Neuronal stem cell (in vitro differentiated cells): Measurements from ENCODE around the gene IGFBP2.

Experiments
- DNase-seq: peaks from one replicate; pipeline ENCODE4 v3.0.0-alpha.2; 2013; ENCODE audit warnings: low spot score
- H2AFZ ChIP-seq: one replicate; pipeline ENCODE4 v1.6.1; 2013; ENCODE audit warnings: mild to moderate bottlenecking, low read length, inconsistent platforms
- H2AK5ac ChIP-seq: 2 replicates; pipeline ENCODE4 v1.6.1; 2013; ENCODE audit warnings: low read depth, mild to moderate bottlenecking, inconsistent platforms, low read length, moderate library complexity, mixed read lengths
- H2BK120ac ChIP-seq: 2 replicates; pipeline ENCODE4 v1.6.1; 2013; ENCODE audit warnings: low read depth, mild to moderate bottlenecking, inconsistent platforms, low read length, moderate library complexity, mixed read lengths
- H2BK12ac ChIP-seq: one replicate; pipeline ENCODE4 v1.6.1; 2013; ENCODE audit warnings: low read length, inconsistent platforms
- H2BK15ac ChIP-seq: 2 replicates; pipeline ENCODE4 v1.6.1; 2013; ENCODE audit warnings: mild to moderate bottlenecking, low read length, inconsistent platforms, mixed read lengths
- H2BK5ac ChIP-seq: one replicate; pipeline ENCODE4 v1.6.1; 2013; ENCODE audit warnings: inconsistent platforms, mild to moderate bottlenecking, low read length, moderate library complexity
- H3K14ac ChIP-seq: one replicate; pipeline ENCODE4 v1.6.1; 2013; ENCODE audit warnings: low read length, inconsistent platforms
- H3K18ac ChIP-seq: 2 replicates; pipeline ENCODE4 v1.6.1; 2013; ENCODE audit warnings: low read length, inconsistent platforms
- H3K23ac ChIP-seq: 2 replicates; pipeline ENCODE4 v1.6.1; 2013; ENCODE audit warnings: low read depth, mild to moderate bottlenecking, mixed read lengths, low read length, inconsistent platforms; ENCODE audit not compliant: poor library complexity
- H3K27ac ChIP-seq: replicated peaks from 3 replicates; pipeline ENCODE4 v1.5.1; 2013; ENCODE audit warnings: low read length, inconsistent platforms
- H3K27me3 ChIP-seq, 3 experiments: 2 replicates each; pipeline ENCODE4 v1.6.1; 2013; ENCODE audit warnings: low read length in 3 of 3, mild to moderate bottlenecking in 2 of 3, inconsistent platforms in 1 of 3, low read depth in 1 of 3, mixed read lengths in 1 of 3, moderate library complexity in 1 of 3; ENCODE audit not compliant: control insufficient read depth in 3 of 3, insufficient read depth in 3 of 3
- H3K36me3 ChIP-seq, 2 donors: replicated peaks in 1 of 2; 2 replicates each; pipeline ENCODE4 v1.6.1; 2013; ENCODE audit warnings: low read length in 2 of 2; ENCODE audit not compliant: control insufficient read depth in 2 of 2, insufficient read depth in 2 of 2
- H3K4ac ChIP-seq: 2 replicates; pipeline ENCODE4 v1.6.1; 2013; ENCODE audit warnings: inconsistent platforms, mild to moderate bottlenecking, low read length, moderate library complexity
- H3K4me1 ChIP-seq, 2 donors: 1 replicate in 1 of 2; 2 replicates in 1 of 2; pipeline ENCODE4 v1.6.1; 2013; ENCODE audit warnings: low read length in 2 of 2, low read depth in 1 of 2; ENCODE audit not compliant: control insufficient read depth in 2 of 2, insufficient read depth in 1 of 2
- H3K4me2 ChIP-seq: one replicate; pipeline ENCODE4 v1.6.1; 2013; ENCODE audit warnings: mild to moderate bottlenecking, low read length, inconsistent platforms; ENCODE audit not compliant: insufficient read depth, poor library complexity, severe bottlenecking
- H3K4me3 ChIP-seq, 2 donors: 2 replicates each; pipeline ENCODE4 v1.5.1; 2013; ENCODE audit warnings: low read length in 2 of 2, mild to moderate bottlenecking in 2 of 2, inconsistent platforms in 1 of 2, moderate library complexity in 1 of 2
- H3K79me1 ChIP-seq: one replicate; pipeline ENCODE4 v1.6.1; 2013; ENCODE audit warnings: low read depth, mild to moderate bottlenecking, inconsistent platforms, low read length, moderate library complexity
- H3K9ac ChIP-seq: one replicate; pipeline ENCODE4 v1.6.1; 2013; ENCODE audit warnings: mild to moderate bottlenecking, low read depth, low read length, inconsistent platforms; ENCODE audit not compliant: poor library complexity
- H3K9me3 ChIP-seq, 2 donors: replicated peaks in 1 of 2; 2 replicates each; pipeline versions ENCODE3 to v1.6.1; 2013; ENCODE audit warnings: low read length in 2 of 2, mild to moderate bottlenecking in 2 of 2, inconsistent platforms in 1 of 2, low read depth in 1 of 2, mixed read lengths in 1 of 2, moderate library complexity in 1 of 2; ENCODE audit not compliant: control insufficient read depth in 2 of 2, insufficient read depth in 1 of 2
- H4K8ac ChIP-seq: one replicate; pipeline ENCODE4 v1.6.1; 2013; ENCODE audit warnings: low read depth, mild to moderate bottlenecking, inconsistent platforms, low read length, moderate library complexity
- H4K91ac ChIP-seq: one replicate; pipeline ENCODE4 v1.6.1; 2013; ENCODE audit warnings: low read length, low read depth, mild to moderate bottlenecking, inconsistent platforms; ENCODE audit not compliant: poor library complexity
- WGBS, 2 donors: extraction: QIAGEN DNeasy Blood & Tissue Kit; methylation state at CpG; one replicate each; pipeline ENCODE4 v1.1.7; 2013; ENCODE audit warnings: missing lambda C conversion rate in 2 of 2, mixed read lengths in 1 of 2; ENCODE audit not compliant: insufficient read length in 2 of 2, insufficient replicate concordance in 1 of 2; ENCODE audit errors: extremely low coverage in 2 of 2; 5-methylcytosine and 5-hydroxymethylcytosine counted together

IGFBP2 gene

DNA sequence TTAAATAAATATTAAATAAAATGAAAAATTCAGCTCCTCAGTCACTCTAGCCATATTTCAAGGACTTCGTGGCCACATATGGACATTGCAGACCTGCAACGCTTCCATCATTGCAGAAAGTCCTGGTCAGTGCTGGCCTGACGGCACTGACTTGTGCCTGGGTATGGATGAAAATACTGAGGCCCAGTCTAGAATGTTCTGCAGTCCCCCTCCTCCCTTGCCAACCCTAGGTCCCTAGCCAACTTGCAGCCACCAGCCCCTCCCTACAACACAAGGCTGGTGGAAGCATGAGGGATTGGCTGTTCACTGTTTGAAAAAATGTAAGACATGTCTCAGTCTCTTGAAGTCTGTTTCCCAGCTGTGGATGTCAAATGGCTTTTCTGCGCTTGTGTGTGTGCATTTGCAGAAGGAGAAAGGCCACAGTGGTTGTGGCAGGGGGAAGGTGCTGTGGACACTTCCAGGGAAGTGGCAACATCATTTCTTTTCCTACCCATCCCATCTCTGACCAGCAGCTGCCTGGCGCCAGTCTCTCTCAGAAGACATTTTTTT, 52.2 kb downstream of the IGFBP2 start:
- no peak overlapping the region for H4K91ac ChIP-seq
- H2BK5ac ChIP-seq = no peak overlapping the region
- peak overlapping the region; percentile 21 for H3K27ac ChIP-seq
- no peak overlapping the region for H3K14ac ChIP-seq
- WGBS, 2 donors = no CpG with 5 or more reads among the region's 5 CpGs
- H2AFZ ChIP-seq = no peak overlapping the region
- no peak for DNase-seq
- peaks cover 0 to 2% of the 10 kb centered on the region in 2 donors for H3K9me3 ChIP-seq
- no peak overlapping the region for H4K8ac ChIP-seq
- no peak overlapping the region for H3K4me2 ChIP-seq
- no peak overlapping the region for H3K23ac ChIP-seq
- peaks cover 11% of the 10 kb centered on the region for H3K79me1 ChIP-seq
- H3K4me3 ChIP-seq = no peak overlapping the region
- no peak overlapping the region for H2AK5ac ChIP-seq
- H3K4ac ChIP-seq = no peak overlapping the region
- no peak overlapping the region for H3K9ac ChIP-seq
- H2BK15ac ChIP-seq = no peak overlapping the region
- H3K4me1 ChIP-seq = peaks cover 11 to 28% of the 10 kb centered on the region in 2 donors
- no peaks in the 10 kb centered on the region for H3K27me3 ChIP-seq
- H3K36me3 ChIP-seq = peaks cover 53 to 89% of the 10 kb centered on the region in 2 donors
- H2BK12ac ChIP-seq = no peak overlapping the region
- no peak overlapping the region for H3K18ac ChIP-seq
- no peak overlapping the region for H2BK120ac ChIP-seq

DNA sequence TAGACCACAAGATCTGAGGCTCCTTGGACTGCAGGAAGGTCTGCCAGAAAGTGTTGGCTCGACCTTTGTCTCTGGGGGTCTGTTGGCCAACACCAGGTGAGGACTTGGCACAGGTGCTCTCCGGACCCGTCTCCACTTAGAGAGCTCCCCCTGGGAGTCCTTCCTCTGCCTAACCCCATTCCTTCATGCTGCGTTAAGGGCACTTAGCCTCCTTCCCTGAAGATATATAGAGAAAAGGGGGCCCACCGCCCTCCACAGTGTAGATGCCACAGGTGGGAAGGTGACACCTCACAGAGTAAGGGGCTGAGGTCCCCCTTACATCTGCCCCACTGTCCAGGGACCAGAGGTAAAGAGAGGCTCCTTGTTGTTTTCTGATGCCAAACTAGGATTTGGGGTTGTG, 53.9 kb downstream of the IGFBP2 start:
- no CpG with 5 or more reads among the region's 5 CpGs for WGBS, 2 donors
- Histone ChIP-seq H2BK5ac (no peak overlapping the region), H2BK12ac (no peak overlapping the region), H3K4me2 (no peak overlapping the region), H3K4me1 (peaks cover 17 to 23% of the 10 kb centered on the region in 2 donors), H3K36me3 (peaks cover 40 to 75% of the 10 kb centered on the region in 2 donors), H3K18ac (peak overlapping the region; percentile 22), H4K8ac (no peak overlapping the region), H3K27ac (no peak overlapping the region), H2BK120ac (no peak overlapping the region), H3K79me1 (peaks cover 10% of the 10 kb centered on the region), H3K27me3 (no peaks in the 10 kb centered on the region), H3K4ac (no peak overlapping the region), H2AFZ (no peak overlapping the region), H3K9ac (no peak overlapping the region), H3K4me3 (no peak overlapping the region), H2AK5ac (no peak overlapping the region), H3K14ac (peak overlapping the region; percentile 56), H3K23ac (no peak overlapping the region), H4K91ac (no peak overlapping the region), H2BK15ac (no peak overlapping the region), H3K9me3 (peaks cover 0 to 2% of the 10 kb centered on the region in 2 donors)
- DNase-seq = no peak

DNA sequence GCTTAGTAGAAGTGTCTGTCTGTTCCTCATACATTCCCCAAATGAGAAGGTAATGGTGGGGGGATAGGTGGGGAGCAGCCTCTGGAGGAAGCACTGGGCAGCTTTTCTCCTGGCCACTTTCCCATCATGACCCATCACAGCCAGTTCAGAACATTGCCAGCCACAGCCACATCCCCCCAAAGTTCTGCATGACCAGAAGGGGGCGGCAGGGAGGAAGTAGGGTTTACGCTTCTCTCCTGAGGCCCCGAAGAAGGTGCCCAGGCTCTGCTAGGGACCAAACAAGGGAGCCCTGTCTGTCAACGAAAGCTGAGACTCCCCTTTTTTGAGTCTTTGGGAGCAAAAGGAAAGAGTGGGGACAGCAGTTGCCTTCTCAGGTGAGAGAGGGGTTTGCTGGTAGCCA, 54.4 kb downstream of the IGFBP2 start:
- Histone ChIP-seq H3K14ac (no peak overlapping the region), H3K9me3 (peaks cover 0 to 2% of the 10 kb centered on the region in 2 donors), H3K4me2 (no peak overlapping the region), H2AFZ (no peak overlapping the region), H2BK15ac (no peak overlapping the region), H2BK120ac (no peak overlapping the region), H3K36me3 (peaks cover 40 to 71% of the 10 kb centered on the region in 2 donors), H3K4me1 (peaks cover 16 to 22% of the 10 kb centered on the region in 2 donors), H3K27ac (no peak overlapping the region), H2BK12ac (no peak overlapping the region), H3K4ac (no peak overlapping the region), H2AK5ac (no peak overlapping the region), H4K8ac (no peak overlapping the region), H2BK5ac (no peak overlapping the region), H3K4me3 (no peak overlapping the region), H3K23ac (no peak overlapping the region), H3K27me3 (no peaks in the 10 kb centered on the region), H3K18ac (peak overlapping the region; percentile 68), H3K79me1 (peaks cover 10% of the 10 kb centered on the region), H3K9ac (no peak overlapping the region), H4K91ac (no peak overlapping the region)
- no CpG with 5 or more reads among the region's 4 CpGs for WGBS, 2 donors
- DNase-seq = no peak

DNA sequence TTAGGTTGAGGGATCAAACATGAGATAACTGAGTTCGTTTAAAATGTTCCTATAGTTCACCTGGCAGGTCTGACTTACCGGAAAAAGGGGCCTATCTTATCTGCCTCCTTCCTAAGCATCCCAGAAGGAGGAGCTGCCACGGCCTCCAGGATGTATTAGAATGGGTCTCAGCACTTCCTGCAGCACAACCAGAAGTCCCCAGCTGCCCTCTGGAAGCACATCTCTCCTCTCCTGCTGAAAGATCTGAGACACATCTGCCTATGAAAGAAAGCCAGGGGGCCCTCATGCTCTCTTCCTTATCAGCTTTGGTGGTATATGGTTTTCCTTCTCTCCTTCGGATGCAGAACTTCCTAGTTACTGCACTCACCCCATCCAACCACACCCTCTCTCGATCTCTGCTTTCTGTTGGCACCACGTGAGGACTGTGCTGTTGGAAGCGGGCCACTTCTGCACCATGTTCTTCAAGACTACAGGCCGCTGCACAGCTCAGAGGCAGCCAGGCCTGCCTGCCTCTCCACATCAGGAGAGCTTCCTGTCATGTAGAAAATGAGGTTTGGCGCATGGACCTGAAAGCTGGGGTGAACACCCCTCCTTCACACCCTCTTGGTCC, 55.6 kb downstream of the IGFBP2 start:
- no peak overlapping the region for H2BK15ac ChIP-seq
- no peak overlapping the region for H3K14ac ChIP-seq
- H3K36me3 ChIP-seq = peaks cover 35 to 62% of the 10 kb centered on the region in 2 donors
- no peak overlapping the region for H2BK120ac ChIP-seq
- no peak overlapping the region for H2BK12ac ChIP-seq
- no peak overlapping the region for H3K9ac ChIP-seq
- no peak for DNase-seq
- no peak overlapping the region for H3K4me3 ChIP-seq
- peaks cover 9% of the 10 kb centered on the region for H3K79me1 ChIP-seq
- peak overlapping the region; percentile 45 for H4K8ac ChIP-seq
- H3K27ac ChIP-seq = peak overlapping the region; percentile 29
- no peak overlapping the region for H3K4me2 ChIP-seq
- peaks cover 19 to 22% of the 10 kb centered on the region in 2 donors for H3K4me1 ChIP-seq
- H2AFZ ChIP-seq = no peak overlapping the region
- peak overlapping the region; percentile 29 for H3K18ac ChIP-seq
- H3K27me3 ChIP-seq = no peaks in the 10 kb centered on the region
- no CpG with 5 or more reads among the region's 9 CpGs for WGBS, 2 donors
- H3K4ac ChIP-seq = no peak overlapping the region
- H2BK5ac ChIP-seq = no peak overlapping the region
- H3K9me3 ChIP-seq = peaks cover 0 to 1% of the 10 kb centered on the region in 2 donors
- H3K23ac ChIP-seq = no peak overlapping the region
- no peak overlapping the region for H4K91ac ChIP-seq
- no peak overlapping the region for H2AK5ac ChIP-seq
